Prostate gland (tissue), 2 donors: ENCODE measurements around the gene C17orf100.

ENCODE experiments used
- CTCF ChIP-seq, 4 experiments: fragments of 200-600 bp in 2 of 4; fragments of 450-650 bp in 2 of 4; sonication (generic) in 2 of 4; IDR thresholded peaks; 1 replicate in 3 of 4; 2 replicates in 1 of 4; pipeline ENCODE4 v1.5.1; 2016 to 2019; ENCODE audit warnings: antibody characterized with exemption in 4 of 4, mild to moderate bottlenecking in 2 of 4, moderate library complexity in 2 of 4
- POLR2A ChIP-seq: fragments of 450-650 bp; IDR thresholded peaks from one replicate; pipeline ENCODE4 v1.6.1; 2016; ENCODE audit warnings: antibody characterized with exemption, mild to moderate bottlenecking
- POLR2AphosphoS5 ChIP-seq: sonication (generic); formaldehyde crosslinking; IDR thresholded peaks from one replicate; pipeline ENCODE4 v1.6.1; 2017; ENCODE audit warnings: antibody characterized with exemption

GRCh38 chr17:6667516-6667915 lies 16.0 kb downstream of the C17orf100 start:
- TF ChIP-seq CTCF (IDR thresholded peaks at IDR 0.05) (no peak), POLR2A (no peak), POLR2AphosphoS5 (no peak)
